Right renal pelvis (tissue), 4 donors: Measurements from ENCODE around the gene FOXN4. TPM values are rescaled to one million over a fixed set of nuclear protein-coding genes. Genes with fewer than 3 reads are reported as not detected.
A peak's percentile ranks its signal among the peaks of the same experiment; 100 is the strongest.

Experiments used
- DNase-seq, 4 donors: peaks; one replicate each; pipeline ENCODE4 v3.0.0-alpha.2; 2013; ENCODE audit warnings: low read depth in 4 of 4, low spot score in 3 of 4, missing footprints in 1 of 4
- polyA plus RNA-seq, 4 donors: library from polyadenylated mRNA; unstranded; fragments of 120-200 nt; gene quantifications; one replicate each; pipeline ENCODE4 v1.2.1, GENCODE V29; 2013; ENCODE audit not compliant: insufficient read length in 4 of 4

Gene FOXN4
- polyA plus RNA-seq, 4 donors, result 1.3 to 2.7 (median 1.6) TPM

- no peak for DNase-seq
Measured at GRCh38 chr12:109307051-109307450, 2.0 kb downstream of the FOXN4 start.

GRCh38 chr12:109305547-109305946, 3.5 kb downstream of the FOXN4 start:
- no peak for DNase-seq

GRCh38 chr12:109304485-109304884, 4.6 kb downstream of the FOXN4 start:
- no peak for DNase-seq

- no peak for DNase-seq
Measured at GRCh38 chr12:109302770-109303169, 6.3 kb downstream of the FOXN4 start.

GRCh38 chr12:109302358-109302757, 6.7 kb downstream of the FOXN4 start:
- DNase-seq, result no peak

GRCh38 chr12:109301643-109302168, 7.4 kb downstream of the FOXN4 start:
- no peak for DNase-seq

GRCh38 chr12:109299849-109300248, 9.2 kb downstream of the FOXN4 start:
- DNase-seq, result no peak

GRCh38 chr12:109296431-109296830, 12.7 kb downstream of the FOXN4 start:
- no peak for DNase-seq

- DNase-seq, result no peak
Measured at GRCh38 chr12:109295764-109296425, 13.2 kb downstream of the FOXN4 start.

- no peak for DNase-seq
Measured at GRCh38 chr12:109294286-109294796, 14.7 kb downstream of the FOXN4 start.

- no peak for DNase-seq
Measured at GRCh38 chr12:109293106-109293505, 16.0 kb downstream of the FOXN4 start.

GRCh38 chr12:109292342-109292711, 16.8 kb downstream of the FOXN4 start:
- DNase-seq, result no peak

- DNase-seq, result peak; percentile 62 to 72 (median 66)
Measured at GRCh38 chr12:109291521-109292341, 17.4 kb downstream of the FOXN4 start.

- DNase-seq, result no peak
Measured at GRCh38 chr12:109291117-109291516, 18.0 kb downstream of the FOXN4 start.

GRCh38 chr12:109290061-109290460, 19.0 kb downstream of the FOXN4 start:
- no peak for DNase-seq

- no peak for DNase-seq
Measured at GRCh38 chr12:109289551-109289950, 19.5 kb downstream of the FOXN4 start.

- DNase-seq, result no peak
Measured at GRCh38 chr12:109289004-109289403, 20.1 kb downstream of the FOXN4 start.

- DNase-seq, result no peak
Measured at GRCh38 chr12:109288571-109288970, 20.5 kb downstream of the FOXN4 start.

GRCh38 chr12:109287811-109288469, 21.1 kb downstream of the FOXN4 start:
- no peak for DNase-seq

- DNase-seq, result no peak
Measured at GRCh38 chr12:109287181-109287580, 21.9 kb downstream of the FOXN4 start.

GRCh38 chr12:109286652-109287051, 22.4 kb downstream of the FOXN4 start:
- no peak for DNase-seq
